HL-60 (cell line): Measurements from ENCODE around the gene ZNF18.
A peak's percentile ranks its signal among the peaks of the same experiment; 100 is the strongest.

Experiments
- DNase-seq, 2 experiments: peaks; one replicate each; pipeline ENCODE4 v3.0.0-alpha.2; 2010 to 2020; ENCODE audit warnings: low read depth in 1 of 2, low spot score in 1 of 2
- H3K27ac ChIP-seq: fragments of 250-450 bp; sonication (Bioruptor Pico); replicated peaks from 2 replicates; pipeline ENCODE4 v1.5.1; 2020; ENCODE audit warnings: mild to moderate bottlenecking, moderate library complexity
- H3K27me3 ChIP-seq: fragments of 250-450 bp; sonication (Bioruptor Pico); 2 replicates; pipeline ENCODE4 v1.5.1; 2021; ENCODE audit warnings: mild to moderate bottlenecking, moderate library complexity; ENCODE audit not compliant: insufficient read depth, poor library complexity, severe bottlenecking
- H3K4me3 ChIP-seq: replicated peaks from 2 replicates; pipeline ENCODE4 v1.5.1; 2011; ENCODE audit warnings: mild to moderate bottlenecking, control low read depth, low read length; ENCODE audit not compliant: insufficient read depth
- GABPA ChIP-seq: IDR thresholded peaks from 2 replicates; pipeline ENCODE4 v1.6.1; 2012; ENCODE audit warnings: low read depth
- POLR2AphosphoS5 ChIP-seq: IDR thresholded peaks from 2 replicates; pipeline ENCODE4 v1.6.1; 2012; ENCODE audit warnings: low read depth
- SPI1 ChIP-seq: IDR thresholded peaks from 2 replicates; pipeline ENCODE4 v1.6.1; 2012; ENCODE audit warnings: low read depth, mild to moderate bottlenecking, borderline replicate concordance
- TF ChIP-seq, protein P1 (sequence below): IDR thresholded peaks from one replicate; pipeline ENCODE4 v1.5.1; 2011; ENCODE audit warnings: low read length, control low read depth, inconsistent platforms; ENCODE audit not compliant: insufficient read depth
- TF ChIP-seq, protein P2 (sequence below): IDR thresholded peaks from 2 replicates; pipeline ENCODE4 v1.6.1; 2012; ENCODE audit warnings: low read depth; ENCODE audit not compliant: insufficient replicate concordance

The ZNF18 gene

DNA sequence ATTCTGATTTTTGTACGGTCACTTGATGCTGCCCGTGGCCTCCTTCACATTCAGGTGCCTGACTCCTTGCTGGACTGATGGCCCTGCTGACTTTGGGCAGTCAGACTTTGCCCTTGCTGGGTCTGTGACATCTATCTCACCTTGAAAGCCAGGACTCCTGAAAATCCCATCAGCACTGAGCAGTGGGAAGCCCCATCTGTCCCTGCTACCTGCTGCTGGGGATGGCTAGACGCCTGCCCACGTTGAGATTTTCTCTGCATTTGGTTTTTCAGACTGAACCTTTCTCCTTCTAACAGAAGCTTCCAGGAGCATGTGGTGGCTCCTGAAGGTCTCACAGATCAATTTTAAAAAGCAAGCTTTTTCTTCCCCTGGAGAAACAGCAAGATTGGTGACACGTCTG is 10.2 kb upstream of the ZNF18 start:
- Histone ChIP-seq H3K27ac (no peak overlapping the region), H3K4me3 (no peak overlapping the region), H3K27me3 (no peaks in the 10 kb centered on the region)
- TF ChIP-seq, protein P1, sequence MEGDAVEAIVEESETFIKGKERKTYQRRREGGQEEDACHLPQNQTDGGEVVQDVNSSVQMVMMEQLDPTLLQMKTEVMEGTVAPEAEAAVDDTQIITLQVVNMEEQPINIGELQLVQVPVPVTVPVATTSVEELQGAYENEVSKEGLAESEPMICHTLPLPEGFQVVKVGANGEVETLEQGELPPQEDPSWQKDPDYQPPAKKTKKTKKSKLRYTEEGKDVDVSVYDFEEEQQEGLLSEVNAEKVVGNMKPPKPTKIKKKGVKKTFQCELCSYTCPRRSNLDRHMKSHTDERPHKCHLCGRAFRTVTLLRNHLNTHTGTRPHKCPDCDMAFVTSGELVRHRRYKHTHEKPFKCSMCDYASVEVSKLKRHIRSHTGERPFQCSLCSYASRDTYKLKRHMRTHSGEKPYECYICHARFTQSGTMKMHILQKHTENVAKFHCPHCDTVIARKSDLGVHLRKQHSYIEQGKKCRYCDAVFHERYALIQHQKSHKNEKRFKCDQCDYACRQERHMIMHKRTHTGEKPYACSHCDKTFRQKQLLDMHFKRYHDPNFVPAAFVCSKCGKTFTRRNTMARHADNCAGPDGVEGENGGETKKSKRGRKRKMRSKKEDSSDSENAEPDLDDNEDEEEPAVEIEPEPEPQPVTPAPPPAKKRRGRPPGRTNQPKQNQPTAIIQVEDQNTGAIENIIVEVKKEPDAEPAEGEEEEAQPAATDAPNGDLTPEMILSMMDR: no peak
- TF ChIP-seq GABPA (no peak), SPI1 (no peak), POLR2AphosphoS5 (no peak)
- TF ChIP-seq, protein P2, sequence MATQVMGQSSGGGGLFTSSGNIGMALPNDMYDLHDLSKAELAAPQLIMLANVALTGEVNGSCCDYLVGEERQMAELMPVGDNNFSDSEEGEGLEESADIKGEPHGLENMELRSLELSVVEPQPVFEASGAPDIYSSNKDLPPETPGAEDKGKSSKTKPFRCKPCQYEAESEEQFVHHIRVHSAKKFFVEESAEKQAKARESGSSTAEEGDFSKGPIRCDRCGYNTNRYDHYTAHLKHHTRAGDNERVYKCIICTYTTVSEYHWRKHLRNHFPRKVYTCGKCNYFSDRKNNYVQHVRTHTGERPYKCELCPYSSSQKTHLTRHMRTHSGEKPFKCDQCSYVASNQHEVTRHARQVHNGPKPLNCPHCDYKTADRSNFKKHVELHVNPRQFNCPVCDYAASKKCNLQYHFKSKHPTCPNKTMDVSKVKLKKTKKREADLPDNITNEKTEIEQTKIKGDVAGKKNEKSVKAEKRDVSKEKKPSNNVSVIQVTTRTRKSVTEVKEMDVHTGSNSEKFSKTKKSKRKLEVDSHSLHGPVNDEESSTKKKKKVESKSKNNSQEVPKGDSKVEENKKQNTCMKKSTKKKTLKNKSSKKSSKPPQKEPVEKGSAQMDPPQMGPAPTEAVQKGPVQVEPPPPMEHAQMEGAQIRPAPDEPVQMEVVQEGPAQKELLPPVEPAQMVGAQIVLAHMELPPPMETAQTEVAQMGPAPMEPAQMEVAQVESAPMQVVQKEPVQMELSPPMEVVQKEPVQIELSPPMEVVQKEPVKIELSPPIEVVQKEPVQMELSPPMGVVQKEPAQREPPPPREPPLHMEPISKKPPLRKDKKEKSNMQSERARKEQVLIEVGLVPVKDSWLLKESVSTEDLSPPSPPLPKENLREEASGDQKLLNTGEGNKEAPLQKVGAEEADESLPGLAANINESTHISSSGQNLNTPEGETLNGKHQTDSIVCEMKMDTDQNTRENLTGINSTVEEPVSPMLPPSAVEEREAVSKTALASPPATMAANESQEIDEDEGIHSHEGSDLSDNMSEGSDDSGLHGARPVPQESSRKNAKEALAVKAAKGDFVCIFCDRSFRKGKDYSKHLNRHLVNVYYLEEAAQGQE: no peak
- no peak for DNase-seq

DNA sequence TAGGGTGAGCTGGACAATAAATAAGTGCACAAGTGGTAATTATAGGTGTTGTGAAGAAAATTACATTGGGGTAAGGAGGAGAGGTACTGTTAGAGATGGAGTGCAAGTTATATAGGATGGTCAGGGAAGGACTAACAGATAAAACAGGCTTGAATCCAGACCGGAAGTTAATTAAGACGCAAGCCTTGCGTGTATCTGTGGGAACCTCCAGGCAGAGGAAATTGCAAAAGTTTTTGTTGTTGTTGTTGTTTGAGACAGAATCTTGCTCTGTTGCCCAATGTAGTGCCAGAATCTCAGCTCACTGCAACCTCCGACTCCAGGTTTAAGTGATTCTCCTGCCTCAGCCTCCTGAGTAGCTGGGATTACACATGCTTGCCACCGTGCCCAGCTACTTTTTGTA is 2.4 kb upstream of the ZNF18 start:
- no peak for TF ChIP-seq GABPA
- no peak for TF ChIP-seq POLR2AphosphoS5
- DNase-seq: peak in 1 of 2 experiments; percentile 49
- Histone ChIP-seq H3K4me3 (no peak overlapping the region), H3K27me3 (no peaks in the 10 kb centered on the region), H3K27ac (no peak overlapping the region)

DNA sequence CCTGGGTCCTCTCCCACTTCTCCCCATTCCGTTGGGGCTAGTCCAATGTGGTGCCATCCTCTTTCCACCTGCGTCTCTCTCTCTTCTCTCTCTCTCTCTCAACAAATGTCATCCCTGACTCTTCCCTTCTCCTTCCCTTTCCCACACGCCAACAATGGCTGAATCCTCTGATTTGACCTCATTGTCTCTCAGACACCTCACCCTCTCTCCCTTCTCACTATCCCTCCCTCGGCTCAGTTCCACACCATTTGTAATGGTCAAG is 628 bp upstream of the ZNF18 start:
- no peak for DNase-seq
- H3K27me3 ChIP-seq: no peaks in the 10 kb centered on the region
- peak overlapping the region; percentile 57 for H3K4me3 ChIP-seq
- TF ChIP-seq, protein P1: no peak
- TF ChIP-seq POLR2AphosphoS5 (no peak), SPI1 (no peak), GABPA (no peak)
- TF ChIP-seq, protein P2: no peak
- peak overlapping the region; percentile 64 for H3K27ac ChIP-seq

DNA sequence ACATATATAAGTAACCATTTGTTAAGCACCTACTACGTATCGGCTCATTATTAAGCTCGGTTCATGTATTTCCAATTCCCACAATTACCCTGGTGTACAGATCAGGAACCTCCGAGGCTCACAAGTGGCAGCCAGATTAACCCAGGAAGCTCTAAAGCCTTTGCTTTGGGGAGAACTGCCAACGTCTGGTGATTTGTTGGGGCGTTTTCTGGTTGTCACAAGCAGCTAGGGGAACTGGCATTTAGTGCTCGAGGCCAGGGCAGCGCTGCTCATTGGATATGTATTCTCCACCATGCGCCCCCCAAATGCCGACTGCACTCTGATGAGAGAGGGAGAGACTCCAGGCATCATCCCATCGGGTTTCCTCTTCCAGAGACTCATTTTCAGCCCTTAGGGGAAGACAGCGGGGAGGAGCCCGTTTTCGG is 541 bp downstream of the ZNF18 start:
- peak overlapping the region; percentile 64 for H3K4me3 ChIP-seq
- H3K27me3 ChIP-seq: no peaks in the 10 kb centered on the region
- H3K27ac ChIP-seq: peak overlapping the region; percentile 90
- TF ChIP-seq, protein P2: no peak
- TF ChIP-seq, protein P1: no peak
- TF ChIP-seq SPI1: no peak
- TF ChIP-seq GABPA: no peak
- no peak for TF ChIP-seq POLR2AphosphoS5
- DNase-seq: peak in 1 of 2 experiments; percentile 58
